ENCODE data around the gene IGFBP2.
A peak's percentile ranks its signal among the peaks of the same experiment; 100 is the strongest.

Gene IGFBP2

GRCh38 chr2:216694826-216695217, 61.6 kb downstream of the IGFBP2 start:
- peaks cover 15% of the 10 kb centered on the region for H3K4me1 Mint-ChIP-seq
- peak overlapping the region in 1 of 3 experiments; percentile 54 for H3K27ac Mint-ChIP-seq
- peaks cover 18% of the 10 kb centered on the region for H3K36me3 Mint-ChIP-seq (ENCODE audit: low read depth)
- H3K4me3 Mint-ChIP-seq: peak overlapping the region; percentile 84 to 89 (median 88)
- no peaks in the 10 kb centered on the region for H3K9me3 Mint-ChIP-seq
- no peak for TF ChIP-seq CTCF (IDR thresholded peaks at IDR 0.05; ENCODE audit: unreplicated experiment in 3 of 3)
- H3K27me3 Mint-ChIP-seq (ENCODE audit: low read depth): no peaks in the 10 kb centered on the region

GRCh38 chr2:216695401-216695821, 62.2 kb downstream of the IGFBP2 start, which contains the start of gene IGFBP5:
Gene IGFBP5, minus strand, starts transcription at chr2:216695549. Its CDS starts 774 bp downstream, at chr2:216694775.
- Mint-ChIP-seq H3K4me1 (peaks cover 9% of the 10 kb centered on the region), H3K27ac (peak within 1 kb of the TSS in 1 of 3 experiments; percentile 88), H3K9me3 (no peaks in the 10 kb centered on the region), H3K27me3 (ENCODE audit: low read depth) (no peaks in the 10 kb centered on the region), H3K4me3 (peak within 1 kb of the TSS; percentile 84 to 89 (median 88)), H3K36me3 (ENCODE audit: low read depth) (peaks cover 13% of the 10 kb centered on the region)
- no peak for TF ChIP-seq CTCF (IDR thresholded peaks at IDR 0.05; ENCODE audit: unreplicated experiment in 3 of 3)

GRCh38 chr2:216696321-216696720, 63.1 kb downstream of the IGFBP2 start:
- no peaks in the 10 kb centered on the region for H3K27me3 Mint-ChIP-seq (ENCODE audit: low read depth)
- no peak for TF ChIP-seq CTCF (IDR thresholded peaks at IDR 0.05; ENCODE audit: unreplicated experiment in 3 of 3)
- H3K9me3 Mint-ChIP-seq: no peaks in the 10 kb centered on the region
- H3K27ac Mint-ChIP-seq: peak overlapping the region in 1 of 3 experiments; percentile 88
- peaks cover 10% of the 10 kb centered on the region for H3K36me3 Mint-ChIP-seq (ENCODE audit: low read depth)
- peak overlapping the region; percentile 84 to 89 (median 88) for H3K4me3 Mint-ChIP-seq
- H3K4me1 Mint-ChIP-seq: peaks cover 3% of the 10 kb centered on the region

DNA sequence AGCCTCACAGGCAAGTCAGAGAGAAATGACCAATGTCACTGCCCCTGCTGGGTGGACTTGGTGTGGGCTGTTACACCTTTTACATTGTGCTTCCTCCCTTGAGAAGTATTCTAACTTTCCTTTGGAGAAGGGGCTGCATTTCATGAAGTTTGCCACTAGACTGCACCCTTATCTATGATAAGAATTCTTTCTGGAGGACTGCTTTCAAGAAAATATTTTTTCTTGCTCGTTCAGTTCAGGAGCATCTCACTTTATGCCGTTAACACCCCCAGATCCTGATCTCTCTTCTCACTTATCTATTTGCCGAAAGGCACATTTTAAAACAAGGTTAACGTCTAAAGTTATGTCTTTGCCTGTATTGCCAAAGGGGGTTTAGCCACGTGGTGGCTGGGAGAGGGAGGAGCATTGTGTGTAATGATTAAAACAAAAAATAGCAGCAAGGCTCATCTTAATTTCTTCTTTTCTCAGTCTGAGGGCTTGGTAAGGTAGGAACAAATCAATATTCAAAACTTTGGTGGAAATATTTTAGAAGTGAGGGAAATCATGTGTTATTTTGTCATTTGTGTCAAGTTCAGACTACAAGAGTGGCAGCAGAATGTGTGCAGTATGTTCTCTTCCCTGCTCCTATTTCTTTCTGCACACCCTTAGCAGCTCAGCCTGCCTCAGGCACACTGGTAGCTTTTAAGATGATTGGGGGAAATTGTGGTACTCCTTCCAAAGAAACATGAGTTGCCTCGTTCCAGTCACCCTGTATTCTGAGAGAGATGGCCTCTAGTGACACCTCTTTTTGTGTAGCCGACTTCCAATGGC, 63.7 kb downstream of the IGFBP2 start:
- Mint-ChIP-seq H3K27me3 (ENCODE audit: low read depth) (no peaks in the 10 kb centered on the region), H3K36me3 (ENCODE audit: low read depth) (peaks cover 7% of the 10 kb centered on the region), H3K4me3 (peak overlapping the region; percentile 1 to 89 (median 36)), H3K27ac (peak overlapping the region in 1 of 3 experiments; percentile 88), H3K4me1 (peaks cover 5% of the 10 kb centered on the region), H3K9me3 (no peaks in the 10 kb centered on the region)
- peak; percentile 72 to 79 (median 74) for TF ChIP-seq CTCF (IDR thresholded peaks at IDR 0.05; ENCODE audit: unreplicated experiment in 3 of 3)

- Mint-ChIP-seq H3K27ac (no peak overlapping the region), H3K9me3 (no peaks in the 10 kb centered on the region), H3K27me3 (ENCODE audit: low read depth) (no peaks in the 10 kb centered on the region), H3K4me1 (peaks cover 5% of the 10 kb centered on the region), H3K4me3 (peak overlapping the region in 1 of 3 experiments; percentile 6), H3K36me3 (ENCODE audit: low read depth) (no peaks in the 10 kb centered on the region)
- no peak for TF ChIP-seq CTCF (IDR thresholded peaks at IDR 0.05; ENCODE audit: unreplicated experiment in 3 of 3)
These were observed 65.1 kb downstream of the IGFBP2 start for GRCh38 chr2:216698293-216698692.

Data from nephron (organoid).